Uterus (tissue), 4 donors: ENCODE data around the gene SPECC1. TPM values are rescaled to one million over a fixed set of nuclear protein-coding genes. Genes with fewer than 3 reads are reported as not detected.

Source experiments
- DNase-seq, 2 donors: peaks; one replicate each; pipeline ENCODE4 v3.0.0-alpha.2; 2019 to 2020
- H3K27ac ChIP-seq, 2 donors: fragments of 200-600 bp; sonication (generic); 1 replicate in 1 of 2; 2 replicates in 1 of 2; pipeline ENCODE4 v1.5.1; 2016 to 2018
- H3K27me3 ChIP-seq, 2 donors: fragments of 200-600 bp; sonication (generic); one replicate each; pipeline ENCODE4 v1.5.1; 2018 to 2019; ENCODE audit warnings: control low read depth in 1 of 2
- H3K36me3 ChIP-seq, 2 donors: fragments of 200-600 bp; sonication (generic); one replicate each; pipeline ENCODE4 v1.5.1; 2019; ENCODE audit warnings: control low read depth in 1 of 2
- H3K4me1 ChIP-seq, 2 donors: fragments of 200-600 bp; sonication (generic); one replicate each; pipeline ENCODE4 v1.5.1; 2018 to 2019; ENCODE audit warnings: control low read depth in 1 of 2
- H3K4me3 ChIP-seq, 2 donors: fragments of 200-600 bp; sonication (generic); 1 replicate in 1 of 2; 2 replicates in 1 of 2; pipeline ENCODE4 v1.5.1; 2018 to 2019; ENCODE audit warnings: mild to moderate bottlenecking in 1 of 2
- H3K9me3 ChIP-seq, 2 donors: fragments of 200-600 bp; sonication (generic); one replicate each; pipeline ENCODE4 v1.5.1; 2019; ENCODE audit warnings: control low read depth in 1 of 2
- POLR2A ChIP-seq, 2 donors: fragments of 450-650 bp; IDR thresholded peaks; one replicate each; pipeline ENCODE4 v1.6.1; 2016; ENCODE audit warnings: antibody characterized with exemption in 2 of 2, mild to moderate bottlenecking in 1 of 2, moderate library complexity in 1 of 2
- intact Hi-C: fragments of 100-400 bp; cut with DNase I; formaldehyde crosslinking; loops from one replicate; pipeline ENCODE4 v1.15.1; 2023; ENCODE audit warnings: low total_unique reads
- total RNA-seq, 4 donors: library from RNA; depleted of rRNA in 3 of 4; stranded (reverse); fragments of >200 nt in 3 of 4; gene quantifications; one replicate each; pipeline versions ENCODE4 v1.1.0 to v1.2.4, GENCODE V29; 2014 to 2023
- TF ChIP-seq, protein P1 (sequence below), 4 experiments: fragments of 200-600 bp in 2 of 4; fragments of 450-650 bp in 2 of 4; sonication (generic) in 2 of 4; IDR thresholded peaks; one replicate each; pipeline ENCODE4 v1.5.1; 2016 to 2019; ENCODE audit warnings: antibody characterized with exemption in 4 of 4, mild to moderate bottlenecking in 2 of 4, moderate library complexity in 1 of 4
- donor health status: DM: yes; HTN: yes; CAD: no.

The SPECC1 gene
- total RNA-seq, 4 donors from 2014 or later = 22.6 to 63.0 (median 44.0) TPM

DNA sequence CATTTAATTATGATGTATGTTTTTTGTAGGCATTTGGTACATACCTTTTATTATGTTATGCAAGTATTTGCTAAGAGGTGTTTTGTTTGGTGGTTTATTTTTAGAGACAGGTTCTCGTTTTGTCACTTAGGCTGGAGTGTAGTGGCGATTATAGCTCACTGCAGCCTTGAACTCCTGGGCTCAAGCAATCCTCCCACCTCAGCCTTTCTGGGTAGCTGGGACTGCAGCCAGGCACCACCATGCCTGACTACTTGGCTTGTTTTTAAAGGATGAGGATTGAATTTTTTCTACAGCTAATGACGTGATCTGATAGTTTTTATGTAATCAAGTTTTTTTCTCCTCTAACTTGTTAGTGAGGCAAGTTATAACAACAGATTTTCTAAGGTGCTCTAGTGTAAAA is 199.6 kb downstream of the SPECC1 start:
- DNase-seq = no peak
- Histone ChIP-seq H3K4me3 (no peak overlapping the region), H3K27ac (no peak overlapping the region), H3K27me3 (no peaks in the 10 kb centered on the region), H3K36me3 (no peaks in the 10 kb centered on the region), H3K9me3 (no peaks in the 10 kb centered on the region), H3K4me1 (no peaks in the 10 kb centered on the region)
- intact Hi-C loops = no loop called here
- TF ChIP-seq, protein P1, sequence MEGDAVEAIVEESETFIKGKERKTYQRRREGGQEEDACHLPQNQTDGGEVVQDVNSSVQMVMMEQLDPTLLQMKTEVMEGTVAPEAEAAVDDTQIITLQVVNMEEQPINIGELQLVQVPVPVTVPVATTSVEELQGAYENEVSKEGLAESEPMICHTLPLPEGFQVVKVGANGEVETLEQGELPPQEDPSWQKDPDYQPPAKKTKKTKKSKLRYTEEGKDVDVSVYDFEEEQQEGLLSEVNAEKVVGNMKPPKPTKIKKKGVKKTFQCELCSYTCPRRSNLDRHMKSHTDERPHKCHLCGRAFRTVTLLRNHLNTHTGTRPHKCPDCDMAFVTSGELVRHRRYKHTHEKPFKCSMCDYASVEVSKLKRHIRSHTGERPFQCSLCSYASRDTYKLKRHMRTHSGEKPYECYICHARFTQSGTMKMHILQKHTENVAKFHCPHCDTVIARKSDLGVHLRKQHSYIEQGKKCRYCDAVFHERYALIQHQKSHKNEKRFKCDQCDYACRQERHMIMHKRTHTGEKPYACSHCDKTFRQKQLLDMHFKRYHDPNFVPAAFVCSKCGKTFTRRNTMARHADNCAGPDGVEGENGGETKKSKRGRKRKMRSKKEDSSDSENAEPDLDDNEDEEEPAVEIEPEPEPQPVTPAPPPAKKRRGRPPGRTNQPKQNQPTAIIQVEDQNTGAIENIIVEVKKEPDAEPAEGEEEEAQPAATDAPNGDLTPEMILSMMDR (IDR thresholded peaks at IDR 0.05) = no peak
- TF ChIP-seq POLR2A (IDR thresholded peaks at IDR 0.05) = no peak

- no peaks in the 10 kb centered on the region for H3K36me3 ChIP-seq
- no peak for DNase-seq
- no peaks in the 10 kb centered on the region for H3K4me1 ChIP-seq
Observed at GRCh38 chr17:20210180-20210579, 201.0 kb downstream of the SPECC1 start.

DNA sequence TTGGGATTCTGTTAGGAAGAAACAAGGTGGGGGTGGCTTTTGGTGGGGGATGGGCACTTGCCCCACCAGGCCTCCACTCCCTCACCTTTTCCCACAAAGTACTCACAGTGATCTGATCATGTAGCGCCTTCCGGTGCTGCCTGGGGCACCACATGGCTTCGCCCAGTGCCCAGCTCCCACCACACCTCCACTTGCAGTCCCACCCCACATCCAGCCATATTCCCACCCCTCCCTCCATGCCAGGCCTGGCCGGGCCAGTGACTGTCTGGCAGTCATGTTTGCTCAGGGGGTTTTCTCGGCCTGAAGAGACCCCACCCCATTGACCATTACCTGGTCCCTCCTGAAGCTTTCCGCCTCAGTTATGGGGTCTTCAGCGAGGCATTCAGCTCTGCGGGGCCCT is 201.5 kb downstream of the SPECC1 start:
- intact Hi-C loops = no loop called here
- H3K36me3 ChIP-seq = no peaks in the 10 kb centered on the region
- H3K27ac ChIP-seq = no peak overlapping the region
- H3K27me3 ChIP-seq = no peaks in the 10 kb centered on the region
- TF ChIP-seq, protein P1 (IDR thresholded peaks at IDR 0.05) = no peak
- TF ChIP-seq POLR2A (IDR thresholded peaks at IDR 0.05) = no peak
- no peaks in the 10 kb centered on the region for H3K4me1 ChIP-seq
- H3K4me3 ChIP-seq = no peak overlapping the region
- H3K9me3 ChIP-seq = no peaks in the 10 kb centered on the region
- no peak for DNase-seq

More at GRCh38 chr17:20210180-20210579, 201.0 kb downstream of the SPECC1 start:
- H3K27me3 ChIP-seq = no peaks in the 10 kb centered on the region
- no peak overlapping the region for H3K4me3 ChIP-seq
- TF ChIP-seq, protein P1 (IDR thresholded peaks at IDR 0.05) = no peak
- no peak for TF ChIP-seq POLR2A (IDR thresholded peaks at IDR 0.05)
- intact Hi-C loops = no loop called here
- H3K27ac ChIP-seq = no peak overlapping the region
- no peaks in the 10 kb centered on the region for H3K9me3 ChIP-seq

- H3K36me3 ChIP-seq = no peaks in the 10 kb centered on the region
- H3K4me1 ChIP-seq = no peaks in the 10 kb centered on the region
- DNase-seq = no peak
- no peak overlapping the region for H3K27ac ChIP-seq
- H3K9me3 ChIP-seq = no peaks in the 10 kb centered on the region
- H3K27me3 ChIP-seq = no peaks in the 10 kb centered on the region
- intact Hi-C loops = no loop called here
- H3K4me3 ChIP-seq = no peak overlapping the region
- TF ChIP-seq, protein P1 (IDR thresholded peaks at IDR 0.05) = no peak
- no peak for TF ChIP-seq POLR2A (IDR thresholded peaks at IDR 0.05)
Observed at GRCh38 chr17:20211246-20211645, 202.1 kb downstream of the SPECC1 start.

DNA sequence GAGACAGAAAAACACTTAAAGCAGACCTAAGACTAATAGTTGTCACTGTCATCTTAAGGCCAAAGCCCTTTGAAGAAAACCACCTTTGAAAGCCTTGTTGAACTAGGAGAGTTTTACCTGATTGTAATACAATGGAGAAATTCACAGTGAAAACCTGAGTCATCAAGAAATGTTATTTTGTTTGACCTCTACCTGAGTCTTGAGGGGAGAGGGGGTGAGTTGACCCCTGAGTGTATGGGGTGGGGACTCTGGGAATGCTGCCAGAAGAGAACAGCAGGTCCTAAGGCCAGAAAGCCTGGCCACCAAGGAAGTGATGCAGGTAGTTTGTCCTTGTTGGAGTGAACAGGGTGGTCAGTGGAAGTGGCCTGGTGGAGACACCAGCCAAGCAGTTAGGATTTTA is 204.3 kb downstream of the SPECC1 start:
- H3K27me3 ChIP-seq = no peaks in the 10 kb centered on the region
- no peaks in the 10 kb centered on the region for H3K4me1 ChIP-seq
- no peak for DNase-seq
- no peak overlapping the region for H3K4me3 ChIP-seq
- intact Hi-C loops = no loop called here
- H3K27ac ChIP-seq = no peak overlapping the region
- H3K9me3 ChIP-seq = no peaks in the 10 kb centered on the region
- H3K36me3 ChIP-seq = no peaks in the 10 kb centered on the region
- TF ChIP-seq, protein P1 (IDR thresholded peaks at IDR 0.05) = no peak
- TF ChIP-seq POLR2A (IDR thresholded peaks at IDR 0.05) = no peak
